ENCODE results near the gene TRIM3. TPM values are rescaled to one million over a fixed set of nuclear protein-coding genes. Genes with fewer than 3 reads are reported as not detected.

TRIM3 gene
- total RNA-seq, 1 experiment from 2014 or later, result 14.4 TPM

DNA sequence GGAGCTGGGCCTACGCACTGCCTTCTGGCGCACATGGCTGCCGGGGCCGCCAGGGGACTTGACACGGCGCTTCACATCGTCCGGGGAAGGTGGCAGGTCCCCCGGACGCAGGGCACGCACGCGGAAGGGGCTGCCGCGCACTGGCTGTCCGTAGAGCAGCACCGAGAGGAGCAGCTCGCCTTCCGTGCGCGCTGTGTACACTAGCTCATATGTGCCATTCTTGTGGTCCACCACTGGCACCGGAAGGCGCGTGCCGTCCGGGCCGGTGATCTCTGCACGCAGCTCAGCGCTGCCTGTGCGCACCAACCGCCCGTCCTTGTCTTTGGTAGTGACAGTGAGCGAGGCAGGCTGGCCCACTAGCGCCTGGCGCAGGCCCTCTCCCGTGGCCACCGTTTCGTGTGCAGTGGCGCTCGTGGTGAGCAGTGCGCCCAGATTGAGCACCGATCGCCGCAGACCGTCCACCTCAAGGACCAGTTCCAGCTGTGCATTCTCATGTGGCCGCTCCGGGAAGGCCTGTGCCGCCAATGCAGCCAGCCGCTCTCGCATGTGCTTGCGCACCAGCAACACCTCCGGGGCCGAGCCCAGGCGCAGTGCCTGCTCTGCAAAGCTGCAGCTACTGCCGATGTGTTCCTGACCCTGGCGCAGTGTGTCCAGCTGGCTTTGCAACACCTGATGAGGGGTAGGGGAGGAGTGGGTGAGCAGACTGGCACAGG is 17.2 kb downstream of the TRIM3 start:
- WGBS (ENCODE audit: extremely low coverage, insufficient read length, low lambda C conversion rate), result no CpG with 5 or more reads among the region's 56 CpGs

More for the DNA sequence above, 17.2 kb downstream of the TRIM3 start:
- no peak overlapping the region for H2BK120ac ChIP-seq (ENCODE audit: low read depth, low read length, poor library complexity, severe bottlenecking)
- no peak overlapping the region for H3K23ac ChIP-seq (ENCODE audit: insufficient read length, low read depth, low read length)
- no peaks in the 10 kb centered on the region for H3K27me3 Mint-ChIP-seq (ENCODE audit: low read depth)
- H3K27ac ChIP-seq (ENCODE audit: insufficient read length, low read depth, low read length), result no peak overlapping the region
- no peaks in the 10 kb centered on the region for H3K27me3 ChIP-seq (ENCODE audit: insufficient read depth, low read length)
- no peak overlapping the region for H3K56ac ChIP-seq (ENCODE audit: insufficient read length, low read depth, low read length)
- no peaks in the 10 kb centered on the region for H4K20me1 ChIP-seq (ENCODE audit: control insufficient read depth, insufficient read depth, insufficient read length)
- H3K23me2 ChIP-seq (ENCODE audit: insufficient read length, low read depth, low read length, poor library complexity, severe bottlenecking), result no peaks in the 10 kb centered on the region
- no peak overlapping the region for H3K27ac Mint-ChIP-seq
- H3K9ac ChIP-seq (ENCODE audit: extremely low read depth, insufficient read length, low read length), result no peak overlapping the region
- H3K18ac ChIP-seq (ENCODE audit: insufficient read length, low read depth, low read length), result no peak overlapping the region
- H3K4me3 Mint-ChIP-seq, result no peak overlapping the region
- no peaks in the 10 kb centered on the region for H3K9me3 Mint-ChIP-seq
- no peak overlapping the region for H3K4me2 ChIP-seq (ENCODE audit: insufficient read depth, insufficient read length, low read length)
- H2AFZ ChIP-seq (ENCODE audit: low read length), result no peak overlapping the region
- peaks cover 0 to 21% (median 6%) of the 10 kb centered on the region in 3 experiments; a peak in 3 of 7 replicates for H3K36me3 Mint-ChIP-seq (ENCODE audit: insufficient read depth in 1 of 3, low read depth in 3 of 3)
- H3K79me1 ChIP-seq (ENCODE audit: insufficient read depth, low read depth, low read length, poor library complexity, severe bottlenecking), result no peaks in the 10 kb centered on the region
- H2BK5ac ChIP-seq (ENCODE audit: insufficient read length, low read length), result no peak overlapping the region
- H2AK5ac ChIP-seq (ENCODE audit: insufficient read length, low read length), result no peak overlapping the region
- no peak overlapping the region for H2BK12ac ChIP-seq (ENCODE audit: insufficient read length, low read depth, low read length)
- no peak overlapping the region for H3K4ac ChIP-seq (ENCODE audit: low read depth, low read length)
- no peaks in the 10 kb centered on the region for H3K79me2 ChIP-seq (ENCODE audit: insufficient read depth, low read length)
- H4K91ac ChIP-seq (ENCODE audit: insufficient read length, low read depth, low read length), result no peak overlapping the region
- no peaks in the 10 kb centered on the region for H3K4me1 Mint-ChIP-seq
- H2BK15ac ChIP-seq (ENCODE audit: low read depth, low read length), result no peak overlapping the region
- H4K5ac ChIP-seq (ENCODE audit: insufficient read length, low read depth, low read length), result no peak overlapping the region
- H3K14ac ChIP-seq (ENCODE audit: insufficient read depth, low read length), result no peak overlapping the region
- H2BK20ac ChIP-seq (ENCODE audit: low read depth, low read length, poor library complexity, severe bottlenecking), result no peak overlapping the region
- no peaks in the 10 kb centered on the region for H3K4me1 ChIP-seq (ENCODE audit: insufficient read depth, low read length)
- no peaks in the 10 kb centered on the region for H3K9me3 ChIP-seq (ENCODE audit: control insufficient read depth, low read depth, low read length)
- DNase-seq, result no peak
- no peak overlapping the region for H3T11ph ChIP-seq (ENCODE audit: low read length)
- no peak overlapping the region for H4K8ac ChIP-seq (replicated peaks; ENCODE audit: insufficient read length, low read depth, low read length)
- TF ChIP-seq, protein P1, sequence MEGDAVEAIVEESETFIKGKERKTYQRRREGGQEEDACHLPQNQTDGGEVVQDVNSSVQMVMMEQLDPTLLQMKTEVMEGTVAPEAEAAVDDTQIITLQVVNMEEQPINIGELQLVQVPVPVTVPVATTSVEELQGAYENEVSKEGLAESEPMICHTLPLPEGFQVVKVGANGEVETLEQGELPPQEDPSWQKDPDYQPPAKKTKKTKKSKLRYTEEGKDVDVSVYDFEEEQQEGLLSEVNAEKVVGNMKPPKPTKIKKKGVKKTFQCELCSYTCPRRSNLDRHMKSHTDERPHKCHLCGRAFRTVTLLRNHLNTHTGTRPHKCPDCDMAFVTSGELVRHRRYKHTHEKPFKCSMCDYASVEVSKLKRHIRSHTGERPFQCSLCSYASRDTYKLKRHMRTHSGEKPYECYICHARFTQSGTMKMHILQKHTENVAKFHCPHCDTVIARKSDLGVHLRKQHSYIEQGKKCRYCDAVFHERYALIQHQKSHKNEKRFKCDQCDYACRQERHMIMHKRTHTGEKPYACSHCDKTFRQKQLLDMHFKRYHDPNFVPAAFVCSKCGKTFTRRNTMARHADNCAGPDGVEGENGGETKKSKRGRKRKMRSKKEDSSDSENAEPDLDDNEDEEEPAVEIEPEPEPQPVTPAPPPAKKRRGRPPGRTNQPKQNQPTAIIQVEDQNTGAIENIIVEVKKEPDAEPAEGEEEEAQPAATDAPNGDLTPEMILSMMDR (conservative IDR thresholded peaks at IDR 0.05), result no peak

Measured in H9 (cell line).